Heart left ventricle (tissue), 13 donors: ENCODE results near the gene CDS1.

Experiments
- CTCF ChIP-seq, 12 donors: fragments of 200-600 bp; sonication (generic) in 4 of 12; IDR thresholded peaks; one replicate each; pipeline versions ENCODE4 v1.5.0 to v1.8.0; 2018 to 2022; ENCODE audit warnings: antibody characterized with exemption in 12 of 12, mild to moderate bottlenecking in 5 of 12
- POLR2A ChIP-seq, 2 donors: fragments of 450-650 bp; IDR thresholded peaks; one replicate each; pipeline ENCODE4 v1.6.1; 2017; ENCODE audit warnings: antibody characterized with exemption in 2 of 2, mild to moderate bottlenecking in 2 of 2, moderate library complexity in 2 of 2
- donor health status: ischemic (EF 13 %, LVEDD 7.1; RV severe dilation, severe dysfunction).
- donor health status: DM: no; HTN: yes; CAD: no.
- donor health status: DM: no; HTN: no; CAD: no.
- donor health status: ischemic (EF 25% LVEDD 6.9; RV normal size, moderate dysfunction).
- donor health status: ischemic (EF 25% LVEDD 5.7; RV mildly dilated, moderate dysfunction).
- donor health status: ischemic (EF 35%, LVEDD 5.7; RV mildly dilated, moderate dysfunction).
- donor health status: nonischemic (EF 11% LVEDD 7.7; RV severe dilation, severe dysfunction).
- donor health status: DM: yes; HTN: yes; CAD: no.
- donor health status: PGD.
- donor health status: ischemic (EF 29% LVEDD 5.4; RV normal size, mild dysfunction).
- donor health status: nonischemic (EF 23%, LVEDD 6.1; RV moderate dilation, normal function).

GRCh38 chr4:84638092-84638491 is 55.2 kb downstream of the CDS1 start:
- TF ChIP-seq CTCF (IDR thresholded peaks at IDR 0.05) (no peak), POLR2A (IDR thresholded peaks at IDR 0.05) (no peak)
